ENCODE data around the gene MICAL2. TPM values are rescaled to one million over a fixed set of nuclear protein-coding genes. Genes with fewer than 3 reads are reported as not detected.

MICAL2 gene
- total RNA-seq, 4 donors from 2014 or later = 196 to 550 (median 237) TPM

DNA sequence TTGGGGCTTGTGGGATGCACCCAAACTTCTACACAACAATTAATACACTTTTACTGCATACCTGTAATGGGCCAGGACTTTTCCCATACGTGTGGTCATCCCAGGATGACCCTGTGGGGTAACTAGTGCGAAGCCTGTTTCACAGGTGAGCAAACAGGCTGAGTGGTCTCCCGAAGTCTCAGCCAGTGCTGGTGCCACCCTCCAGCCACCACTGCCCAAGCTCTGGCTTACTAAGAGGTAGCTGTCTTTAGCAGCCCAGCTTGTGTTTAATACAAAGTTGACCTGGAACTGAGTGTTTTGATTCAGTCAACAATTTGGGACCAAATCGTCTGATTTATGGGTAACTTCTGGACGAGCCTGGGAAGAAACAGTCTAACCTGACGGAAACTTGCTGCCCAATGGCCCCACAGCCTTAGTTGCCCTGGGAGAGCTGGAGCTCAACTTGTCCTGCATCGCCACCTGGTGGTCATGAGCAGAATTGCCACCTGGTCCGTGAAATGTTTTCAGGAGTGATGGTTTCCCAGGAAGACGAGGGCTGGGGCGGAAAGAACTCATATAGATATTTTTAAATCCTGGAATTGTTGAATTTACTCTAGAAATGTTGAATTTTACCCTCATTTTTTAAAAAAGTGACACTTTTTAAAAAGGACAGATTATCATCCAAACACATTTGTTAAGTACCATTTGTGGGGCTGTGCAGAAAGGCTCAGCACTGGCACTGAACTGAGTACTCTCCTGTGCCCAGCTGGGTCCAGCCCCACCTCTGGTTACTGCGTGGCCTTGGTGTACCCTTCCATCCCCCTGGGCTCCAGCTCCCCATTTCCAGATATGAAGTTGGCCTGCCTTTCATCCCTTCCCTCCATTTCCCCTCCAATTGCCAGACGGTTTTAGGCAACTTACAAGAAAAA is 171.4 kb downstream of the MICAL2 start:
- Histone ChIP-seq H3K27ac (peak overlapping the region in 1 of 4 donors; percentile 70), H3K4me3 (no peak overlapping the region), H3K36me3 (no peaks in the 10 kb centered on the region), H3K9me3 (no peaks in the 10 kb centered on the region), H3K4me1 (peaks cover 0 to 37% (median 5%) of the 10 kb centered on the region in 3 donors), H3K27me3 (no peaks in the 10 kb centered on the region)
- 16 to 20% methylated on average over 8 to 10 of the region's 12 CpGs for WGBS, 2 donors (ENCODE audit: low coverage in 1 of 2)
- peak; percentile 10 for TF ChIP-seq POLR2AphosphoS5 (IDR thresholded peaks at IDR 0.05)
- TF ChIP-seq, protein P1, sequence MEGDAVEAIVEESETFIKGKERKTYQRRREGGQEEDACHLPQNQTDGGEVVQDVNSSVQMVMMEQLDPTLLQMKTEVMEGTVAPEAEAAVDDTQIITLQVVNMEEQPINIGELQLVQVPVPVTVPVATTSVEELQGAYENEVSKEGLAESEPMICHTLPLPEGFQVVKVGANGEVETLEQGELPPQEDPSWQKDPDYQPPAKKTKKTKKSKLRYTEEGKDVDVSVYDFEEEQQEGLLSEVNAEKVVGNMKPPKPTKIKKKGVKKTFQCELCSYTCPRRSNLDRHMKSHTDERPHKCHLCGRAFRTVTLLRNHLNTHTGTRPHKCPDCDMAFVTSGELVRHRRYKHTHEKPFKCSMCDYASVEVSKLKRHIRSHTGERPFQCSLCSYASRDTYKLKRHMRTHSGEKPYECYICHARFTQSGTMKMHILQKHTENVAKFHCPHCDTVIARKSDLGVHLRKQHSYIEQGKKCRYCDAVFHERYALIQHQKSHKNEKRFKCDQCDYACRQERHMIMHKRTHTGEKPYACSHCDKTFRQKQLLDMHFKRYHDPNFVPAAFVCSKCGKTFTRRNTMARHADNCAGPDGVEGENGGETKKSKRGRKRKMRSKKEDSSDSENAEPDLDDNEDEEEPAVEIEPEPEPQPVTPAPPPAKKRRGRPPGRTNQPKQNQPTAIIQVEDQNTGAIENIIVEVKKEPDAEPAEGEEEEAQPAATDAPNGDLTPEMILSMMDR (IDR thresholded peaks at IDR 0.05) = peak; percentile 94 to 100 (median 98)
- TF ChIP-seq POLR2A (IDR thresholded peaks at IDR 0.05) = no peak
- ATAC-seq = peak; percentile 67

DNA sequence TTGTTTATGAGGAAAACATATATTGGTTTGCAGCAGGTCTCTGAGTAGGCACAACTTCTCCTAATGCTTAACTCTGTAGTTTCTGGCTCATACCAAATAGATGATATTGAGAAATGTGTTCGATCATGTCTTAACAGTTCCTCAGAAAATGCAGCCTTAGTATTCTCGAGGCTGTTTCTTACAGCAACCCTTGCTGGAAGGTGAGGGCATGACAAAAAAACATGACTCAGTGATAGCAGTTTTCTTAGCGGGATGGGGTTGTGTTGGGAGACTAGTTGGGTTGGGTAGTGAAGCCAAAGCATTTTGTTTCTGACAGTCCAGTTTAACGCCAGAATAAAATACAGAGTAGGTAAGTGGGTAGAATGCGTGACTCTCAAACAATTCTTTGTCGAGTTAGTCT is 172.3 kb downstream of the MICAL2 start:
- Histone ChIP-seq H3K27me3 (no peaks in the 10 kb centered on the region), H3K36me3 (no peaks in the 10 kb centered on the region), H3K4me3 (no peak overlapping the region), H3K9me3 (no peaks in the 10 kb centered on the region), H3K27ac (no peak overlapping the region), H3K4me1 (peaks cover 2 to 45% (median 9%) of the 10 kb centered on the region in 3 donors)
- WGBS, 2 donors (ENCODE audit: low coverage in 1 of 2) = 77 to 86% methylated on average over 5 to 6 of the region's 6 CpGs
- TF ChIP-seq, protein P1 (IDR thresholded peaks at IDR 0.05) = no peak
- TF ChIP-seq EP300 (IDR thresholded peaks at IDR 0.05) = no peak
- ATAC-seq = no peak

DNA sequence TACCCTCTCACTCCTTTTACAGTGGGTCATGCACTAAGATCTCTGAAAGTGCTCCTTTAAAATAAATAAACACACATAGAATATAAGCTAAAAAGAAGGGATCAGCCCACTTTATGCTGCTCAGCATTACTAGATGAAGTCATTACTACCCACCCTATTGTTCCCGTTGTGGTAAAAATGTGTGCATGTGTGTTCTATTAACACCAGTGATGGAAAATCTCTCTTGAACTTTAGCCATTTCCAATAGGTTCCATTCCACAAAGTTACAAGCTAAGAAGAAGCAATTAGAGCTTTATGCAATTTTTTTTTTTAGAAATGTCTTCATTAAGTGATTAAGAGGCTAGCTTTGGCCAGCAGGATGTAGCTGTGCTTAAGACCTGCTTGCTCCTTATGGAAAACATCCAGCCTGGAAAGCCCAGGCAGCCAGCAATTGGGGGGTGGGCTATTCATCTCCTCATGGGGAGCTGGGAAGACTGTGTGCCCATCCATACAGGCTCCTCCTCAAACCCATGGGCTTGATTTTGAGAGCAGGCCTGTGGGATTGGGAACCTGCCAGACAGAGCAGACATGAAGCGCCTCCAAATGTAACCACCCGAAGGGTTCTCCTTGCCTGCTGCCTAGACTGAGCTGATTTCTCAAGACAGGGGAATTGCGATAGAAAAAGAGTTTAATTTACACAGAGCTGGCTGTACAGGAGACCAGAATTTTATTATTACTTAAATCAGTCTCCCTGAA is 174.1 kb downstream of the MICAL2 start:
- H3K27me3 ChIP-seq = no peaks in the 10 kb centered on the region
- H3K4me1 ChIP-seq = peaks cover 2 to 61% (median 20%) of the 10 kb centered on the region in 3 donors
- no peaks in the 10 kb centered on the region for H3K36me3 ChIP-seq
- H3K9me3 ChIP-seq = no peaks in the 10 kb centered on the region
- peak overlapping the region in 1 of 4 donors; percentile 92 for H3K27ac ChIP-seq
- TF ChIP-seq POLR2A (IDR thresholded peaks at IDR 0.05) (no peak), POLR2AphosphoS5 (IDR thresholded peaks at IDR 0.05) (no peak), EP300 (IDR thresholded peaks at IDR 0.05) (no peak)
- TF ChIP-seq, protein P1 (IDR thresholded peaks at IDR 0.05) = no peak
- H3K4me3 ChIP-seq = no peak overlapping the region
- no peak for ATAC-seq
- WGBS, 2 donors (ENCODE audit: low coverage in 1 of 2) = 74 to 86% methylated on average over 1 to 3 of the region's 4 CpGs

DNA sequence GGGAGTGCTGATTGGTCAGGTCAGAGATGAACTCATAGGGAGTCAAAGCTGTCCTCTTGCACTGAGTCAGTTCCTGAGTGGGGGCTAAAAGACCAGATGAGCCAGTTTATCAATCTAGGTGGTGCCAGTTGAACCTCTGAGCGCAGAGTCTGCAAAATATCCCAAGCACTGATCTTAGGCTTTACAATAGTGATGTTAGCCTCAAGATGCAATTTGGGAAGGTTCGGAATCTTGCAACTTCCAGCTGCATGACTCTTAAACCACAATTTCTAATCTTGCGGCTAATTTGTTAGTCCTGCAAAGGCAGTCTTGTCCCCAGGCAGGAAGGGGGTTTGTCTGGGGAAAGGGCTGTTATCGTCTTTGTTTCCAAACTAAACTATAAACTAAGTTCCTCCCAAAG is 174.7 kb downstream of the MICAL2 start:
- Histone ChIP-seq H3K27ac (peak overlapping the region in 1 of 4 donors; percentile 92), H3K4me3 (no peak overlapping the region), H3K4me1 (peaks cover 2 to 56% (median 20%) of the 10 kb centered on the region in 3 donors), H3K36me3 (no peaks in the 10 kb centered on the region), H3K27me3 (no peaks in the 10 kb centered on the region), H3K9me3 (no peaks in the 10 kb centered on the region)
- 79 to 83% methylated on average over 2 to 3 of the region's 4 CpGs for WGBS, 2 donors (ENCODE audit: low coverage in 1 of 2)
- no peak for ATAC-seq
- TF ChIP-seq POLR2AphosphoS5 (IDR thresholded peaks at IDR 0.05) (no peak), POLR2A (IDR thresholded peaks at IDR 0.05) (no peak), EP300 (IDR thresholded peaks at IDR 0.05) (no peak)
- TF ChIP-seq, protein P1 (IDR thresholded peaks at IDR 0.05) = no peak
